Stimulated activated CD8-positive, alpha-beta memory T cell treated with anti-CD3 and anti-CD28 coated beads, Interleukin-7, amount 100 ng/mL, for 1 hour (primary cell): ENCODE results near the gene DMD.
"Not testable (repeated sequence)": the region's sequence is repeated elsewhere in the genome, so short reads cannot be mapped to it uniquely, and the experiment has no call there.

Source experiments
- DNase-seq, 2 donors: peaks; one replicate each; pipeline ENCODE4 v3.0.0-alpha.2; 2020; ENCODE audit warnings: low read depth in 2 of 2

DMD gene

GRCh38 chrX:32618154-32618553 lies 593.2 kb downstream of the DMD start:
- DNase-seq: no peak

DNA sequence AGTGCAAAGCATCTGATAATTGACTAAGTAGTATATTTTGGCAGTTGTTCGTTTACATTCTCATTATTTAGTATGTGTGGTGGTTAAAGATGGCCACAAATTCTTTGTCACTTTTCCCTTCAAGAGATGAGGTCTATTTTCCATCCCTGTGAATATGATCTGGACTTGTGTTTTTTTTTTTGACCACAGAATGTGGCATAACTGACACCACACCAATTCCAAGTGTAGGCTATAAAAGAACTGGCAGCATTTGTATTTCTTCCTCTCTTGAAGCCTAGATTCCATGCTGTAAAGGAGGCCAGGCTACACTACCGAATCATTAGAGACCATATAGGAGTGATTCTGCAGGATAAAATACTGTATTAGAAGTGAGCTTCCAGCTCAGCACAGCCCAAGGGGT lies 596.6 kb downstream of the DMD start:
- no peak for DNase-seq

GRCh38 chrX:32599156-32599555 lies 612.2 kb downstream of the DMD start:
- no peak for DNase-seq

- DNase-seq: no peak
Measured at GRCh38 chrX:32598707-32599106, 612.6 kb downstream of the DMD start.

- DNase-seq: no peak
Measured at GRCh38 chrX:32597777-32598176, 613.6 kb downstream of the DMD start.

DNA sequence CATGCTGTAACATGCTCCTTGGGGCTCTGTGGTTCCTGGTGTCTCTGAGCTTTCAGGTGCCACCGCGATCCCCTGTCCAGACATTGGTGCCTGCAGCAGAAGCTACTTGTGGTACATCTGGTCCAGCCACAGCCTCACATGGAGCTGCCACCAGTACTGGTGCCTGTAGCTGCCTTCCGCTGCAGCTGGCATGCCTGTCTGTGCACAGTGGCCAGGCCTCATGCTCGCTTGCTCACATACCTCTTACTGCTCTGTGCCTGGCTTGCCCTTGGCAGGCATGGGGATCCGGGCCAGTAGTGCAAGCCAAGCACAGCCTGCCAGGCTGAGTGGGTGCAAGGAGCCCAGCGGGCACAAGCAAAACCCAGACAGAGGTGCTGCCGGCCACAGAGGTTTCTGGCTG lies 618.6 kb downstream of the DMD start:
- DNase-seq: no peak

GRCh38 chrX:32591589-32591988 lies 619.8 kb downstream of the DMD start:
- DNase-seq: no peak

- no peak for DNase-seq
Measured at GRCh38 chrX:32582729-32583128, 628.6 kb downstream of the DMD start.

- no peak for DNase-seq
Measured at GRCh38 chrX:32576885-32577284, 634.5 kb downstream of the DMD start.

GRCh38 chrX:32572644-32573043 lies 638.7 kb downstream of the DMD start:
- DNase-seq: no peak

DNA sequence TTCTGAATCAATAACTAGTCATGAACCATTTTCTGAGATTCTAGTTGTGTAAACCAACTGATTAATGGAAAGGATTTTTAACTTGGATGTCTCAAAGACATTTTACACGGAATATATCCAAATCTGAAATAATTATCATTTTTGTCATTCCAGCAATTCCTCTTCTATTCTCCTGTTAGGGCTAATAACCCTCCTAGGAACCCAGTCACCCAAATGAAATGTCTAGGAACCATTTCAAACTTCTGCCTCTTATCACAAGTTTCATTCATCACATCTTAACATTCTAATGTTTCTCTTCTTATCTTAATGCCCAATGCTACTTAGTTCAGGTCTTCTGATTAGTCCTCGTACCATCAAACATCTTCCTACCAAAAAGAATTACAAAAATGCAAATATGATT lies 639.8 kb downstream of the DMD start:
- no peak for DNase-seq

DNA sequence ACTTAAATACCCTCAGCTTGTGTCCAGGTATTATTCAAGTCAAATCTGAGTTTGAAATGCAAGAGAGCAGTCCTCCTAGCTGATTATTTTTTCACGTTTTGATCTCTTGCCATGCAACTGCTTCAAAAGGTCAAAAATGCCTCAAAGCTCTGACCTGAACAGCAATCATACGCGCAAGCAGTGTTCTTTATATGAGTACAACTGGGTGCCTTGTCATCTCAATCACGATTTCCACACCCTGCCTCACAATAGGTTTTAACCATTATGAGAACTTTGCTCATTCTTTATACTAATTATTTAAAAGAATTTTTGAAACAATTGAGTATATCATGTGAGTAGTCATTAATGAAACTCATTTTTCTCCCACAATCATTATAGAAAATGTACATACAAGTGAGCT lies 649.1 kb downstream of the DMD start:
- DNase-seq: no peak

GRCh38 chrX:32545101-32545500 lies 666.2 kb downstream of the DMD start:
- DNase-seq: no peak

- no peak for DNase-seq
Measured at GRCh38 chrX:32538554-32538953, 672.8 kb downstream of the DMD start.

- no peak for DNase-seq
Measured at GRCh38 chrX:32533848-32534247, 677.5 kb downstream of the DMD start.

DNA sequence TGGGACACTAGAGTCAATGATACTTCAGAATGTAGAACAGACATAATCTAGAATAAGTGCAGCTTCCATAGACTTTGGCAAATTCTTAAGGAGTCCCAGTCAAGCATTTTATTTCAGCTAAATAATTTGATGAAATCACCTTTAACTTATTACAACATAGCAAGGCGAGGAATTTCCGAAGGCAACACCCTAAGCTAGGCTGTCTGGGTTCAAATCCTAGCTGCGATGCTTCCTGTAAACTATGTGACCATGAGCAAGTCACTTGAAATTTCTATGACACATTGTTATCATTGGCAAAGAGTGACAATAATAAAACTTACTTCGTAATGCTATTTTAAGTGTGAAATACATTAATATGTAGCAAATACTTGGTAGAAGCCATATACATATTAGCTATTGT lies 679.1 kb downstream of the DMD start:
- DNase-seq: no peak

DNA sequence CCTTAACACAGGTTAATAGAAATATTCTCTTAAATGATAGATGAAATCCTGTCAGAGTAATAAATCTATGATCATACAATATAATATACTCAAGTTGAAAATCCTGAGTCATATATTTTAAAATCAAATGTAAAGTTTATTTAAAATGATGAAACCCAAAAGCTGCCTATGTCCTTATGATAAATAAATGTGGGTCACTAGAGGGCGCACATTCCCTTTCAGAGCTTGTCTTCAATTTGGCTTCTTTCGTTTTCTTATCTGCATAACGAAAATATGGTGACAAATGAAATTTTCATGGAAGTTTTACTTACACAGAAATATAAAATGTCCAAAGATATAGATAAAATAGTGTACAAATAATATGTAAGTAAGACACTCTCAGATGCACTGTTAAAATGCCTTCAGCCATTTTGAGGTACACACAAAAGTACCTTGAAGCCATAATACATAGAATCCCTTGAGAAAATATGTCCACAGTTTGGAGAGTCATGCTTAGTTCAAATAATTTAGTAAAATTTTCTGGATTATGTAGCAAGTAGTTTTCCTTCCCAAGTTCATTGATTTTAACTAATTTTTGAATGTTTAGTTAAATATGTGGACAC lies 680.4 kb downstream of the DMD start:
- DNase-seq: no peak

- DNase-seq: not testable (repeated sequence)
Measured at GRCh38 chrX:32528451-32528850, 682.9 kb downstream of the DMD start.

- DNase-seq: no peak
Measured at GRCh38 chrX:32525234-32525633, 686.1 kb downstream of the DMD start.

DNA sequence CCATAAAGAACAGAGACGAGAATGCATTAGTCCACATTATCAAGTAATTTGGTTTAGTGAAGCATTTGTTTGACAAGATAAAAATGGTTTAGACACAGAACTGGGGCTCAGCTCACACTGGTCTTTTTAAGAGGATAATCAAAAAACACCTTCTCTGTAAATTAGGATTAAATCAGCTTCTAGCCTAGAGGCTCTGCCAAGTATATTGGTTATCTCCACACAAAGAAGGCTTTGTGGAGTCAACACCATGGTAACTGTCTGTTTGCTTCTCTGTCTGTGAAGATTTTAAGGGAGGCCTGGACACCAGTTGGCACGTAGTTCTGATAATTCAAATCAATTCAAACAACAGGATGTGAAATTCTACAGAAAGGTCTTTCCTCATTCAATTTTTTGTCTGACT lies 687.0 kb downstream of the DMD start:
- no peak for DNase-seq

- no peak for DNase-seq
Measured at GRCh38 chrX:32520789-32521188, 690.6 kb downstream of the DMD start.

DNA sequence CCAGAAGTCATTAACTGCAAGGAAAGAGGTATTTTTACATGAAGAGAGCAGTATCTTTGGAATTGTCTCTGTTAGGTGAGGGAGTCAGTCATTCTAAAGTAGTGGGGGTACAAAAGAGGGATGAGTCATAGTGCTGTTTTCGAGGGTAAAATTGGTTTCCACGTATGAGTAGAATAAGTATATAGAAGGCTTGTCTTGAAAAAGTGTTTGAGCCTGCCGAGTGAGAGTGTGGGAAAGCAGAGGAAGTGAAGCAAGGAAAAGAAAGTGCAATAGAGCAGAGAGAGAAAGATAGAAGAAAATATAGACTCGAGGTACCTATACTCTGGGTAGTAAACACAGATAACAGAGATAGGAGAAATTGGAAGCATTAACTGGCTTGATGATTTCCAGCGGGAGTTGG lies 696.4 kb downstream of the DMD start:
- DNase-seq: no peak

DNA sequence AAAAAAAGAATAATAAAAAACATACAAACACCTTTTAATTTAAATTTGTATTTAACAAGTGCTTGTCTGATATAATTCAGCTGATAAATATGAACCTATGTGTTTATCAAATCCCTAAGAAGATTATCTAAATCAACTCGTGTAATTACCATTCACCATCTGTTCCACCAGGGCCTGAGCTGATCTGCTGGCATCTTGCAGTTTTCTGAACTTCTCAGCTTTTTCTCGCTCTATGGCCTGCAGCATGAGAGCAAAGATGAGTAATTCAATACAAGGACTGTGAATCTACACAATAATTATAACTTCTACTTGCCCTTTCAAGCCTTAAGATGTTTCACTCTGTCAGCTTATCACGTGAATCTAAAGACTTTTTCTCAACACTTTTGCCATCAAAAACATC lies 709.7 kb downstream of the DMD start:
- no peak for DNase-seq

DNA sequence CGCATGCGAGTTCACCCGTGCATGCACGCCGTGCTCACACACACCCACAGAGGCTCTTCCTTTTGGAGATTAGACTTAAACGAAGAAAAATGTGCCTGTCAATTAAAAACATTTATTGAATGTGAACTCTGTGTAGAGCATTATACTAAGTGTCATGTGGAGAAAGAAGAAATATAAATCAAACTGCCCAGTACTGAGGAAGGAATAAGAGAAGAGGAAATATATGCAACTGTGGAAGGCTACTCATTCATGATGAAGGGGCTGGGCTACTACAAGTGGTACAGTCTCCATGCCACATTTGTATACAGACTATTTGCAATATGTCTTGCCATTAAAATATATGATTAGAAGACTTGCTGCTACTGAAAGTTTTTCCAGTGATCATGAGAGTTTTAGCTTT lies 714.7 kb downstream of the DMD start:
- DNase-seq: no peak

- no peak for DNase-seq
Measured at GRCh38 chrX:32495855-32496254, 715.5 kb downstream of the DMD start.
